Stimulated activated CD4-positive, alpha-beta T cell treated with anti-CD3 and anti-CD28 coated beads, Interleukin-12 subunit alpha, Interleukin-12 subunit beta, amount 100 ng/mL, for 24 hours (primary cell): ENCODE data around the gene RRAS2.
"Not testable (repeated sequence)": the region's sequence is repeated elsewhere in the genome, so short reads cannot be mapped to it uniquely, and the experiment has no call there.

Experiments
- DNase-seq, 2 experiments: peaks; one replicate each; pipeline ENCODE4 v3.0.0-alpha.2; 2020; ENCODE audit warnings: low read depth in 2 of 2

RRAS2 gene

GRCh38 chr11:14306481-14306880 lies 52.5 kb downstream of the RRAS2 start:
- no peak for DNase-seq

GRCh38 chr11:14305649-14306048 lies 53.3 kb downstream of the RRAS2 start:
- no peak for DNase-seq

GRCh38 chr11:14304601-14305000 lies 54.4 kb downstream of the RRAS2 start:
- DNase-seq, result no peak

- DNase-seq, result peak; percentile 5 to 18
Measured at GRCh38 chr11:14300661-14301304, 58.2 kb downstream of the RRAS2 start.

- no peak for DNase-seq
Measured at GRCh38 chr11:14299921-14300320, 59.1 kb downstream of the RRAS2 start.

- DNase-seq, result no peak
Measured at GRCh38 chr11:14290422-14290821, 68.6 kb downstream of the RRAS2 start.

DNA sequence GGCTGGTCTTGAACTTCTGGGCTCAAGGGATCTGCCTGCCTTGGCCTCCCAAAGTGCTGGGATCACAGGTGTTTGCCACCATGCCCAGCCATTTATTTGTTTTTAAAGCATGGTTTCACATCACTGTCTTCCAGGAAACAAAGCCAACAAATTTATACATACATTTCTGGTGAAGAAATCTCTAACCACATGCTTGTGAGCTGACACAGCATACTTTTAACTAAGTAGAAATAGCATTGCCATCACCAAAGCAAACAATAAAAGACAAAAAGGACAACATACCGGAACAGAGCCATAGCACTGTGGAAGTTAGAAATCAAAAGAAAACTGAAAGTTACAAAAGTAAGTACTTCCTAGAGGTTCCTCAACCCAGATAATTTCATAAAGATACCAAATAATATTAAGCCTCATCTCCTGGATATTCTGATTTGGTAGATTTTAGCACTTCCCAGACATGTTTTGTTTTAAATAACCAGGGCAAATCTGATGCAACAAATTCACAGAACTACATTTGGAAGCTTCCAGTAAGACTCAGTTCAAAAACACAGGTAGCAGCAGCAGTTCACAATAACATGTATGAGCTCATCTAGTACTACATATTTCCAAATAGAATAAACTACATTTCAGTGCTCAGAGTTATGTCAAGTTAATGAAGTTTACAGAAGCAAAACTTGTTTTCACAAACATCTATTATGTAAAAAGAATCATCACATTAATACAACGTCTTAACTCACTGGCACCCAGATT lies 70.6 kb downstream of the RRAS2 start:
- no peak for DNase-seq

DNA sequence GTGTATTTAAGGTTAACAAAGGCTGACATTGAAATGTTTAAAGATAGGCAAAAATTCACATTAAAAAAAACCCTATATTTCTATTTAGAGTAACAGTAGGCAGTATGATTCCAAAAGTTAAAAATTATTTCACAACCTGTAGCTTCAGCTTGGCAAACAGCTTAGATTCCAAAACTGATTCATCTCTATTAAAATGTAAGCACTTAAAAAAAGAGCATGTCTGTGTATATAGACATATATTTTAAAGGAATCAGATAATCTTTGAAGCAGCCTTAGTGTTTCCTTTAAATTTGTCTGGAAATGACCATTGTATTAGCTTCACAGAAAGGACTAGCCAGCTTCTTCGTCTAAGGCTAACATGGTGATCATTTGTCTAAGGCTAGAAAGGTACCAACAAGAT lies 80.1 kb downstream of the RRAS2 start:
- not testable (repeated sequence) for DNase-seq

DNA sequence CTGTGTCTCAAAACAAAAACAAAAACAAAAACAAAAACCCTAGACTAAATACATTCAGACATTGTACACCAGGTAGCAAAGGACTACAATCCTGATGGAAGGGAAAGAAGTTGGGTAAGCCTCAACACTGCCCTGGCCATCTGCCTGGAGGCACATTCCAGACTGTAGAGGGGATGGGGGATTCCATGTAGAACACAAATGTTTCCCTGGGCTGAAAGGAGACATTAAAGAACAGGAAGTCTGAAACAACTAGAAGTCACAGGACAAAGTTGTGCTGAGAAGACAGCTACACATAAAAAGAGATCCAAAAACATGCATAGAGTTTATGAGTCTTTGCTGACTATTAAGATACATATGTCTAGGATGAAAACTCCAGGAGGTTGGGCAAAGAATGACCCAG lies 83.9 kb downstream of the RRAS2 start:
- no peak for DNase-seq

DNA sequence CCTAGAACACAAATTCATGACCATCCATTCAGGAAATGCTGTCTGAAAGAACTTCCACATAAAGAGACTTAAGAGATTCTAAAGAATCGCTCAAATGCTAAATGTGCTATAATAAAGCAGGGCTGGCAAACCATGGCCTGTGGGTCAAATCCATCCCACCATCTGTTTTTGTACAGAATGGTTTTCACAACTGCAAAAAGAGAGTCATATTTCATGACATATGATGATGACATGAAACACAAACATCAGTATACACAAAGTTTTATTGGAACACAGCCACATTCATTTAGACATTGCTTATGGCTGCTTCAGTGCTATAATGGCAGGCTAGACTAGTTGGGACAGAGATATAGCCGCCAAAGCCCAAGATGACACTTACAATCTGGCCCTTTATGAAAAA lies 85.1 kb downstream of the RRAS2 start:
- DNase-seq, result no peak

- no peak for DNase-seq
Measured at GRCh38 chr11:14270690-14271542, 88.1 kb downstream of the RRAS2 start.

GRCh38 chr11:14269692-14270573 lies 89.0 kb downstream of the RRAS2 start:
- DNase-seq, result no peak

GRCh38 chr11:14267861-14268635 lies 90.9 kb downstream of the RRAS2 start:
- DNase-seq, result no peak

DNA sequence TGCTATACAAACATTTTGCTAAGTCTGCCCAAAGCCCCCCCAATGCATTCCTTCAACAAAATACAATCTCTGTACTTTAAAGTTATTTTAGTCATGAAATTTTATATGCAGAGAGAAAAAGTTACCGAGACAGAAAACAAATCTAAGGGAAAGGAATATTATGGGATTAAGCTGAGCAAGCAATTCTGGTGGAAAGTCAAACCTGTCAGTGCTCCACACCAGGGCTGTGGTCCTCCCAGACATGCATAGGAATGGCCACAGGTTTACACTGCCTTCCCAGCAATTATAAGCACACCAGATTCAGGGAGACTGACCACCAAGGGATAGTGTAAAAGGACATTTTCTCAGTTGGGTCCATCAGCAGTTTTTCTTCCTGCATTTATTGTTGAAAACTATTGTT lies 92.4 kb downstream of the RRAS2 start:
- DNase-seq, result no peak

DNA sequence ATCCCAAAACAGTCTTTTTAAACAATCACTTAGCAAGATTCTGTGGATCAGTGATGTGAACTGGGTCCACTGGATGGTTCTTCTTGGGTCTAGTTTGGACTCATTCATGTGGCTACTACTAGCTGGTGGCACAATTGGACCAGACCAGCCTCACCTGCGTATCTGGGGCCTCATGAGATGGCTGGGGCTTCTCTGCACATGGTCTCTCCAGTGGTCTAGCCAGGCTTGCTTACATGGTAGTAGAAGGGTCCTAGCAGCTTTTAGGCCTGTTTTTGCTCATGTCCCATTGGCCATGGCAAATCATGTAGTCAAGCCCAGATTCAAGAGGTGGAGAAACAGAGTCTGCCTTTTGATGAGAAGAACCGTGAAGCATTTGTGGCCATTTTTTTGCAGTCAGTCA lies 94.0 kb downstream of the RRAS2 start:
- DNase-seq, result no peak

DNA sequence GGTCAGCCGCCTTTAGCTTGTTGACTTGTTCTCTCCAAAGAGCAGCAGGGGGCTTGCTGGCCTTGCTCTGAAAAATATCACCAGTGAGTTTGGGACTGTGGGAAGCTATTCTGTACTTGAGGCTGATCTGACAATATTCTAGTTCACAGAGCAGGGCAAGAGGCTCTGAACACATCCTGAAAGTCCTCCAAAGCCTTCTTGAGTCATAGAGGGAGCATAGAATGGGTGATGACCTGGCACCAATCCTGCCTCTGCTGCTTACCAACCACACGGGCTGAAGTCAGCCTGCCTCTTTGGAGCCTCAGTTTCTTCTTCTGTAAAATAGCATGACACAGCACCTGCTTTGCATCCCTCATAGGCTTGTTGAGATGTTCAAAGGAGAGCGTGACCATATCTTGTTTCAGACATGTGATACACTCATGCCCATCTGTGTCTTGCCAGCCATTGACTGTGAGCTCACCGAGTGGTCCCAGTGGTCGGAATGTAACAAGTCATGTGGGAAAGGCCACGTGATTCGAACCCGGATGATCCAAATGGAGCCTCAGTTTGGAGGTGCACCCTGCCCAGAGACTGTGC lies 96.6 kb downstream of the RRAS2 start:
- DNase-seq, result no peak

- DNase-seq, result no peak
Measured at GRCh38 chr11:14261066-14261465, 97.9 kb downstream of the RRAS2 start.

GRCh38 chr11:14259878-14260277 lies 99.1 kb downstream of the RRAS2 start:
- DNase-seq, result no peak

- no peak for DNase-seq
Measured at GRCh38 chr11:14259186-14259784, 99.7 kb downstream of the RRAS2 start.
